NCI-H1092 (cell line): ENCODE measurements around the gene SYNPO2.

ENCODE experiments used
- DNase-seq: peaks from one replicate; lab custom pipeline; 2025; lab: John Stamatoyannopoulos, UW

Gene SYNPO2

DNA sequence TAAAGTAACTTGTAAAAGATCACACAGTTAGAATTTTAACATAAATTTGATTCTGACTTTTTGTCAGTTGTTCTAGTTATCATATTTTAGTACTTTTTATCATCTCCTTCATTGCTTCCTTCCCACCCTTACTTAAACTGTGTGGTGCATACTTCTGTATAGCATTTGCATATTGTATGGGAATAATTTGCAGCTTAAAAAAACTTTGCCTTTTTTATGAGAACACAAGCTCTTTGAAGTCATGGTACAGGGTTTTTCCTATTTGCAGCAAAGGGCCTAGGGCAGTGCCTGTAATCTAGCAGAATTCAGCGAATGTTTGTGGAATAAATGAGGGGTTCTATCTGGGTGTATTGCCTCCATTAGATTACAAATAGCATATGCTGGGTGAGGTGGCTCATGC lies 41.6 kb downstream of the SYNPO2 start:
- no peak for DNase-seq

DNA sequence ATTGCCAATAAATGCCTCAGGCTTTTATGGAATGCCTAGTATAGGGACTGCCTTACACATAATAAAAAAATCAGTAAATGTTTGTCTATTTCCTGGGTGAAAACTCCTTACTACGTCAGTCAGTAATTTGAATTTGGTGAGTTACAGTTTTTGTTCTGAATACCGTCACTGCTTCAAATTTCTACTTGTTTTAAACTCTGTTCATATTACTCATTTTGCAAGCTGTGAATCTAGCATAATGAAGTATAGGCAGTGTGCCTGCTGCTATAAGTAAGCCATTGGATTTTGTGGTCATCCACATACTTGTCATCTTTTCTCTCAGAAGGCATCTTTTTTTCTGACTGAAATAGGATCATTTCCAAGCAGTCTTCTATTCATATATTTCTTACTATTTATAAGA lies 43.1 kb downstream of the SYNPO2 start:
- DNase-seq = no peak

DNA sequence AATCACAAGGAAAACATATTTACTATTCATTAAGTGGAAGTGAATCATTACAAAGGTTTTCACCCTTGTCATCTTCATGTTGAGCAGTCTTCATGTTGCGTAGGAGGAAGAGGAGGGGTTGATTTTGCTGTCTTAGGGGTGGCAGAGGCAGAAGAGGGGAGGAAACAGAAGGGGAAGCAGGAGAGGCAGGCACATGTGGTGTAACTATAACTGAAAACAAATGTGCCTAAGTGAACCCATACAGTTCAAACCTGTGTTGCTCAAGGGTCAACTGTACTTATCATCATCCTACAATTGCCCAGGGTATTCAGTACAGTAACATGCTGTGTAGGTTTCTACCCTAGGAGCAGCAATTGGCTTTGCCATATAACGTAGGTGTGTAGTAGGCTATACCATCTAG lies 47.2 kb downstream of the SYNPO2 start:
- no peak for DNase-seq

DNA sequence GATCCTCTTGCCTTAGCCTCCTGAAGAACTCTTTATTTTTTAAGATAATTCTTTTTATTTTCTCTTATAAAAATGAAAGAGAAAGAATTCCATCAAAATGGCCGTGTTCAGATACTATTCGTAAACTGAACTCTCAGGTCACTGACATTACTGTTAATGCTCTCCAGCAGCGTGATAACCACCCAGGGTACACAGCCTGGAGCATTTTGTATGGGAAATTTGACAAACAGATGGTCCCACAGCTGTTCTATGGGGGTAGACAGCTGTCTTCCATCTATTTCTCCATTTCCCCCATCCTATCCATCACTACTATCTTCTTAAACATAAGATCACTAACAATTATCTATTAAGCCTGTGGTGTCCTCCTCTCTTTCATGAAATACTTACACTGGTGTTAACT lies 47.8 kb downstream of the SYNPO2 start:
- no peak for DNase-seq

DNA sequence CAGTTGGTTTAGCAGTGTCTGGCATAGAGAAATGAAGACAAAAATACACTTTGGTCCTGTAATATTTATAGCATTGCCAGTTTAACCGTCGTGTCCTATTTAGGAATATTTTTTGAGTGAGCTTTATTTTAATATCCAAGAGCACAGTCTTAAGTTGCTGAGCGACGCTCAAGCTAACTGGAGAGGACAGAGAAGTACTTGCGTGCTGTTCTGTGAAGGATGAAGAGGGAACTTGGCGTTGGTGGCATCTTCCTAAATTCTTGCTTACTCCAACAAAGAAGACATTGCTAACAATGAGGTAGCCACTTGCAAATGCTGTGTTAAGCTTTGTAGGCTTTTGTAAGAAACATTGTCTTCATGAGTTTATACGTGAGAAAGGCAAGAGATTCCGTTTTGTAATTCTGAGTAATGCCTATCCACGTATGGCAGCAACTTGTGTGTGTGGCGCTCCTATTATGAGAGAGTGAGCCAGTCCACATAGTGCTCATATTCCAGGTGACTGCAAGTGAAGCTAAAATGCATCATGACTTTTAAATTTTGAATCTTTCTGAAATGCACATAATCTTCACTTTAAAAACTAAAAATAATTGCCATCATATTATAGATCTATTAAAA lies 50.6 kb downstream of the SYNPO2 start:
- no peak for DNase-seq

DNA sequence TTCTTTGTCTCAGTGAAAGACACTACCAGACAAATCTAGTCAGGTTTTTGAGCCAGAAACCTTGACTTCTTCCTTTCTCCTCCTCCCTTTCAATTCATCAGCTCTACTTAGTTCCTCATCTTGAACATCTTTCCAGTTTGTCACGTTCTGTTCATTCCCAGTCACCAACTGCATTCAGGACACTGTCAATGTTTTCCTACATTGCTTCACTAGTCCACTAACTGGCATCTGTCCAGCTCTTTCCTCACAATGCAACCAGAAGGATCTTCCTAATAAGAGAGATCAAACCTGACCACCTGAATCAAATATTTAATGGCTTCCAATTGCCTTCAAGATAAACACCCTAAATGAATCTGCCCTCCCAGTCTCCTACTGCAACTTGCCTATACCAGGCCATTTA lies 52.5 kb downstream of the SYNPO2 start:
- no peak for DNase-seq

DNA sequence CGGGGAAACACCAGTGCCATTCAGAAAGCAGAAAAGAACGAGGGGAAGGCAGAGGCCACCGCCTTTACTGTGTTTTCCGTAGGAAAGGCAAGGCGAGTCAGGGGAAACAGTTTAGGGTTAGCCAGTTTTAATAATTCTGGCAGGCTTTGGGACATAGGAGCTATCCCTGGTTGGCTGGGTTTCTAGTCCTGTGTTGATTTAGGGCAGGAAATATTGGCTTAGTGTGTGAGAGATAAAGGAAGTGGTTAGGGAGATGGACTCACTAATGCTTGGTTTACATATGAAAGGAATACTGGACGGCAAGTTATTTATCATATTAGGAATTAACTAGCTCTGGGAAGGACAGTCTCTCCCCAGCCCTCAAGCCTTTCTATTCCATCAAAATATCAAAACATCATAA lies 53.1 kb downstream of the SYNPO2 start:
- no peak for DNase-seq

DNA sequence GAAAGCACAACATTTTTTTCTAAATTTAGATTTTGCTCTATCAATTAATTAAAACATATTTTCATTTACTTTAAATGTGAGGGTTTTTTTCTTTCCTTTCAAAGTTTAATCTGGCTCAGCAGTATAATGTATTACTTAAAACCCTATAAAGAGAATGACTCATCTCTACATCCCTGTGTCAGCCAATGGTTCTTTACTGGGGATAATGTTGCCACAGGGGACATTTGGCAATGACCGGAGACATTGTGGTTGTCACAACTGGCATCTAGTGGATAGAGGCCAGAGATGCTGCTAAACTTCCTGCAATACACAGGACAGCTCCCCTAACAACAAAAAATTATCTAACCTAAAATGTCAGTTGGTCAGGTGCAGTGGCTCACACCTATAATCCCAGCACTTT lies 53.8 kb downstream of the SYNPO2 start:
- peak; percentile 7 for DNase-seq

DNA sequence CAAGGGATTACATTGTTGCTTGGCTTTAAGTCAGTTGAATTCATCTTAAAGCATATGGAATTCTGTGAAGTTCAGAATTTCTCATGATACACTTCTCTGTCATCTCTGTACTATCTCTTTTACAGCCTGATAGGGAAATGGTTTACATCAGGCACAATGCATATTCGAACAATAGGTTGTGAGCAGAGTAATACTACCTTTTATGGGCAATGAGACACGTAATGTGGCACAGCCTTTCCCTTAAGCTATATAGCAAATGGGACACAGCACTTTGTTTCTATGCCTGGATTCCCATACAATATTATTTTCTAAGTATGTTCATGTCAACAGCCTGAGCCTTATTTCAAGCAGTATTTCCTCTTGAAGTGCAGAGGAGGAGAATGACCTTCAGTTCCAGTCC lies 58.4 kb downstream of the SYNPO2 start:
- no peak for DNase-seq

DNA sequence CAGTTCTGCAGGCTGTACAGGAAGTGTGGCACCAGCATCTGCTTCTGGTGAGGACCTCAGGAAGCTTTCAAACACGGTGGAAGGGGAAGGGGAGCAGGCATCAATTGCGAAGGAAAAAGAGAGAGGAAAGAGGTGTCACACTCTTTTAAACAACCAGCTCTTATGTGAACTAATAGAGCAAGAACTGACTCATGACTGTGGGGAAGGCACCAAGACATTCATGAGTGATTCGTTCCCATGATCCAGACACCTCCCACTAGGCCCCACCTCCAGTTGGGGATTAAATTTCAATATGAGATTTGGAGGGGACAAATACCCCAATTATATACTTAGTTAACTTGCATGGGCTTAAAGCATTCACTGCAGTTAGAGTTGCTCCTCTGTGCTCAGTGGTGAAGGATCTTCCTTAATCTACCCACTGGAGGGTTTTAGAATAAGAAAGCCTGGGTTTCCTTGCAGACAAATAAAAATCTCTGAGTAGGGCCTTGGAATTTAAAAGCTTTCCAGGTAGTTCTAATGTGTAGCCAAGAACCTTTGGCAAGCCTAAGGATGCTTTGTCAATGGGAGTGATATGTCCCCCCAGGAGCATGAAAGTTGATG lies 60.0 kb downstream of the SYNPO2 start:
- DNase-seq = no peak

DNA sequence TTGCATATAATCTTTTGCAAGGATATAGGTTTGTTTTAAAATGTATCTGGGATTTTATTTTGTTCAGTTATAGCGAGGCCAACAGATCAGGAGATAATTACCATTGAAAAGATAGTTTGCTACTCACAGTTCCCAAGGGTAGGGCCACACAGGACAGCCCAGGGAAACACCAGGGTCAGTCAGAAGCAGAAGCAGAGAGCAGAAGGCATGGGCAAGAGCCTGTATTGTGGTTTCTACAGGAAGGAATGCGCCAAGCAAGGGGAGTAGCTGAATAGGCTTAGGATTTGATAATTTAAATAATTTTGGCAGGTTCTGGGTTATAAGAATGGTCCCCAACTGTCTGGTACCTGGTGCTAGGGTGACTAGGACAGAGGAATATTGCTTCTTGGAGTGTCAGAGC lies 61.6 kb downstream of the SYNPO2 start:
- no peak for DNase-seq

DNA sequence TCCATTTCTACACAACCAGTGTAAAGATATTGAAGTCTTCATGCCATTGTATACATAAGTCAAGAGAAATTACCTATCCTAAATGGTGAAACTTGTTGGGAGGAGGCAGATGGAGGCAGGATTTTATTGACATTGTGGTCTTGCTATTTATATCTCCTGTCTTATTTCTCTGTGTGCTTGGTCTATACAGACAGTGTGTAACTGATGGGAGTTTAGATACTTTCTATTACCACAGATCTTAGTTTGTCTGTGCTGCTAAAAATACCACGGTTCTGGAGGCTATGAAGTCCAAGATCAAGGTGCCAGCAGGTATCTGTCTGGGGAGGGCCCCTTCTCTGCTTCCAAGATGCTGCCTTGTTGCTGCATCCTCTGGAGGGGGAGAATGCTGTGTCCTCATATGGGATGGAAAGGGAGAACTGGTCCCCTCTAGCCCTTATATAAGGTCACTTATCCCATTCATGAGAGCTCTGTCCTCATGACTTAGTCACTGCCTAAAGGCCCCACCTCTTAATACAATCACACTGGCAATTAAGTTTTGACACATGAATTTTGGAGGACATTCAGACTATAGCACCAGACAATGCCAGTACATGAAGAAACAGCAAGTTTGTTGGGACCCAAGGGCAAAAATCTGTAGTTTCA lies 62.4 kb downstream of the SYNPO2 start:
- DNase-seq = no peak

DNA sequence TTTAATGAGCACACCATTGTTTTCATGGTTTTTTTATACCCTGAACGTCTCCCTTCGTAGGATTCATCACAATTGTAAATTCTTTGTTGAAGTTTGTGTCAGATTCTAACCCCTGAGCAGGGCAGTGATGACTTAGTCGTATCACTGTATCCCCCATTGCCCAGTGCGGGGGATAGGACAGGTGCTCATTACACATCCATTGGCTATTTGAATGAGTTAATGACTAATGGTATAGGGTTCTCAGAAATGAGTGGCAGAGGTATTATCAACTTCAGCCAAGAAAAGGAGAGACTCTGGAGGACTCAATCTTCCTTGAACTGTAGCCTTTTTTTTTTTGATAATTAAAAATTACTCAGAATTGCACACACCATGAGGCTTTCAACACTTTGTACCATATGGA lies 64.6 kb downstream of the SYNPO2 start:
- no peak for DNase-seq

DNA sequence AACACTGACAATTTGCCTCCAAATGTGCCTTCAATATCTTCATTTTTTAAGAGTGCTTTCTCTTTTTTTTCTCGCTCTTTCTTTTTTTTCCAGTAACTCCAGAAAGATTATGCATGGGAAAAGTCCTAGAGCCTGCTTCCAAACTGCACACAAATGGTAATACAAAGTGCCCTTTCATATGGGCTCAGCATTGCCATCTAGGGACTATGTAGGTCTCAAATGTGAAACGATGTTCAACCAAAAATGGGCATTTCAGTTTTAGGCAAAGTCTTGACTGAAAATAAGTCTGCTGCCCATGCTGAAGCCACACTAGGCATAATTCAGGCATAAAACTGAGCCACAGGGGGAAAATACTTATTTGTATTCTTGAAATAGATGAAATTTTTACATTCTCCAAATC lies 65.6 kb downstream of the SYNPO2 start:
- no peak for DNase-seq

DNA sequence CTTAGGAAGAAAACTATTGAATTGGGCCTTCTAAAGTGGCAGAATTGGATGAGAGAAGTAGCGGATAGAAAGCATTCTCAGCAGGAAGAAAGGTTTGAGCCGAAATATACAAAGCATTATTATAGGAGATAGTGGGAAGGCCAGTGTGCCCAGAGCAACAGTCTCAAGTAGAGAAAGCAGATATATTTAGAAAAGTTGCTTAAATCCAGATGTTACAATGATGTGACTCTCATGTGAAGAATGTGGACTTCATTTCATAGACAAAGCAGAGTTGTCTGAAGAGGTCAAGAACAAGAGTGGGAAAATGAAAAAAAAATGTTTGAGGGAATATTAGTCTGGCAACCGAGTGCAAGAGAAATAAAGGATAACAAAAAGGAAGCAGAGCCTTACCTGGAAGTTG lies 66.9 kb downstream of the SYNPO2 start:
- DNase-seq = no peak

DNA sequence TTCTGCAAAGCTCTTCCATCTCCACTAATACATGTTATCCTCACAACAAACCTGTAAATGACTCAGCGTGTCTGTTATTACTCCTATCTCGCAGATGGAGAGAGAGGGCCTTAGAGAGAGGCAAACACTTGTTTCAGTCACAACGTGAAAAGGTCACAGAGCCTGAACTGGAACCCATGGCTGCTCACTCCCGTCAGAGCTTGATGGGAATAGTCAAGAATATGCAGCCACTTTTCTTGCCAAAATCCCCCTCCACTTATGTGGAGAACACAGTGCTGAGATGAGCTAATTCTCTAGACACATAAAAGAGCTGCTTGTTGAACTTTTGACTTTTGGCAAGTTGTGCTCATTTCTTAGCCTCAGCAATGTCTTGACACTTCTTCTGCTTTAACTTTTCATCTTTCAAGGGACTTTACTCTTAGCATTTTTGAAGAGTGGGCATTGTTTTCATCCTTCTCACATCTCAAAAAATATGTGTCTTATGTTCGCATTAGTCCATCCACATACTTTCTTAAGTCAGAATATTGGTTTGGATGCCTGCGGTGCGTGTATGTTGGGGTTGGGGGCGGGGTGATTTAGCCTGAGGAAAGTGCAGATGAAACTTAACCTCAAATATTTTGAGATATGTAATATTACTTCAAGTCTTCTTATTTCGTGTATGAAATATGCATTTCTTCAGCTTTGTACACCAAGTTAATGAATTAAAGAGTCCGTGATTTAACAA lies 69.2 kb downstream of the SYNPO2 start:
- no peak for DNase-seq

DNA sequence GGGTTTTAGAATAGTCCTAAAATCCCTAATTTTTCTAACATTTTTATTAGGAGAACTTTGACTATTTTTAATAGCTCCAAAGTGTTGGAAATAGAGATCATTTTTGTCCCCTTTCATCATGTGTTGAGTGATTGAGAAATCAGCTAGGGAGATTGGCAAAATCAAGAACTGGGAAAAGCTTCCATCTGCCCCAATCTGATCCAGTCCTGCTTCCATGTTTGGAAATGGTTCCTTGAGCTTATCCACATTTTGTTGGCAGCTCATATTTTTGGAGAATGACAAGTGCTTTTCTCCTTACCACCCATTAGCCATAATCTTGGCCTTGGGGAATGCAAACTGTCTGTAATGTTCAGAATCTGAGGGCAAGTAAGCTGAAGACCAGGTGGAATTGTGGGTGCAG lies 73.9 kb downstream of the SYNPO2 start:
- DNase-seq = no peak

DNA sequence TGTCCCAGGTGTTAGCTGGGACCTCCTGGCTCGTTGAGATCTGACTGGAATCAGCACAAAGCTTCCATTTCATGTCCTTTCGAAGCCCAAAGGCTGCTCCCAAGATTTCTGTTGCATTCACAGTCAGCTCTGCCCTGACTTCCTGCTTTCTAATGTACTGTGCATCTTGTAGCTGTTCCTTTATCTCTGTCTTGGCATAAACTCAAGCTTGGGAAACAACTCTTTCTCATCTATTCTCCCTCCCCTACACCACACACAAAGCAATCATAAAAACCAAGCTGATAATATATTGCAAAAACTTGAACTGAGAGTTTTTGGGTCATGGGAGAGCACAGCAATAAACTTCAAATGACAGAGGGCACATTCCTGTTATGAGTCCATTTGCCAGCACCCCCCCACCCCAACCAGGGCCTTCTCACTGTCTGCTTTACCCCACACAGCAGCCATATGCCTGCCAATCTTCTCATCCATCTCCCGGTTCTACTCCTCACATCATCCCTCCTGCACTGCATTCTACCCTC lies 76.3 kb downstream of the SYNPO2 start:
- DNase-seq = no peak

DNA sequence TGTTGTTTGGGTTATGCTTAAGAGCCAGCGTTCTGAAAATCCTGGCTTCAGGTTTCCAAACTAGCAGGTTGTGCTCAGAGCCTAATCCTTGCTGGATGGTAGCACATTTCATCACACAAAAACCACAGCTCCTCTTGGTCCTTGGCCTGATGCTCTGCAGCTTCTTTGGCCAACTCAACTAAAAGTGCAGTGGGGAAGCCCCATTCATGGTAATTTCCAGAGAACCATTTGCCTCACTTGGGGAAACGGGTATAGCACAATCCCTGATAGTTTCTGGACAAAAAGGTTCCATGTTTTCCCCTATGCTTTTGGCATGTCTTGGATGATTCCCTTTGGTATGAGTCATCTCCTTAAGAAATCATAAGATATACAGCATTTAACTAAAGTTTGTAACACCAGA lies 78.7 kb downstream of the SYNPO2 start:
- no peak for DNase-seq

DNA sequence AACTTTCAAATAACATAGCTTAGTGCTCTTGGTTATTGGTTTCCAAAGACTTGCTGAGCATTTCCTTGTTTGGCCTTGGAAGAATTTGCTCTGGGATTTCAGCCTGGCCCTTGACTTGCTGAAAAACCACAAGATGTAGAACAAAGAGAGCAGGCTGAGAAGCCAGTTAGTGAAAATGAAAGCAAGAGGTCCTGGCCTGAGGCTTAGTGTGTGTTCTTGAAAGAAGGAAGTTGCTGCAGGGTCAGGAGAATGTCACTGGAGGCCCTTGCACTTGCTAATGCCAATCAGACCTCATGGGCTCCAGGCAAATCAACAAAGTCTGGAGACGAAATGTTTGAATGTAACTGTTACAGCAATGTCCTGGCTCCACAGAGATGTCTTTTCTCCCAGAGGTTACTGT lies 79.4 kb downstream of the SYNPO2 start:
- no peak for DNase-seq

DNA sequence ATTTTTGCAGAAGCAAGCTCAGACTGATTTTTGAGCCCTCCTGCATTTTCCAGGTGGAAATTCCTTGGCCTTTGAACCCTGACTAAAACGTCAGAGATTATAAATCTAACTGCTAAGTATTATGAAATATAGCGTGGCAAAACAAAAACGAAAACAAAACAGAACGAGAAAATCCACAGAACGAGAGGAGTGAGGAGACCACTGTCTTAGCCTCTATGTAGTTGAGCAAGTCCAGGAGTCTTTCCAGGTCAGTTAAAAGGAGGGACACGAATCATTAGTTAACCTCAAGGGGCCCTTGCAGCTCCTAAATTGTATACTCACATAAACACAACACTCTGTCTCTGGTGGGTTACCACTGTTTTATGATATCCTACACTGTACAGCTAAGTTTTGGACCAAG lies 80.2 kb downstream of the SYNPO2 start:
- DNase-seq = no peak

DNA sequence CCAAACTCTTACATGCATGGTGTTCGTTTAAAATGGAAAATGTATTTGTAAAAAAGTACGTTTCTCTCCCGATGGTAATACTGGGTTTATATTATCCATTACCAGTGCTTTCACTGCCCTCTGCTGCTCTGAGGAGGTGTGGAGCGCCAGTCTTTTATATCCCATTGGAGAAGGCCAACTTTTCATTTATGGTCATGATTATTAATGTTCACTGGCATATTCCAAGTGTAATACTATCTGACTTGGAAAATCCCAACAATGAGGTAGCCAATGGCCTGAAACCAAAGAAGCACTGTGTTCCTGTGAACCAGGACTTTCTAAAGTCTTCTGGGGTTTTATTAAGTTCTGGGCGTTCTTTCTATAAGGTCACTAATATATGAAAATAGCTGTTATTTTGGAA lies 80.7 kb downstream of the SYNPO2 start:
- DNase-seq = peak; percentile 18

DNA sequence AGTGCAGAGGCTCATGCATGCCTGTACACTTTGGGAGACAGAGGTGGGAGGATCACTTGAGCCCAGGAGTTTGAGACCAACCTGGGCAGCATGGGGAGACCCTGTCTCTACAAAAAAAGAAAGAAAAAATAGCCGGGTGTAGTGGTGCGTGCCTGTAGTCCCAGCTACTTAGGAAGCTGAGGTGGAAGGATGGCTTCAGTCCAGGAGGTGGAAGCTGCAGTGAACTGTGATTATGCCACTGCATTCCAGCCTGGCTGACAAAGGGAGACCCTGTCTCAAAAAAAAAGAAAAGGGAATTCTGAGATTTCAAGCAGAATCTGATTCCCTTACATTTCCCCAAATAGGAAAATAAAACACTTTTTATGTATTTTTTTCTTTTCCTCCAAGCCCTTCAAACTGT lies 83.5 kb downstream of the SYNPO2 start:
- DNase-seq = no peak
